ENCODE measurements around the gene ZNF219. TPM values are rescaled to one million over a fixed set of nuclear protein-coding genes. Genes with fewer than 3 reads are reported as not detected.

The ZNF219 gene
- total and polyA plus RNA-seq, 7 experiments from 2014 or later = 2.3 to 22.1 (median 6.5) TPM

- no peak overlapping the region for H3K4me3 ChIP-seq (ENCODE audit: low read length)
- Mint-ChIP-seq H3K27ac (peak overlapping the region in 3 of 9 donors; percentile 10 to 85 (median 67)), H3K4me3 (no peak overlapping the region), H3K4me1 (peaks cover 14 to 25% (median 20%) of the 10 kb centered on the region in 7 donors), H3K36me3 (no peaks in the 10 kb centered on the region), H3K9me3 (peaks cover 0 to 5% (median 0%) of the 10 kb centered on the region in 11 donors), H3K27me3 (peaks cover 0 to 3% (median 0%) of the 10 kb centered on the region in 5 donors)
- intact Hi-C loops (cut with micrococcal nuclease) = loop anchor here in 1 of 2 donors (10.0 kb wide), 1 partner anchor 1501 kb away; the partner anchor contains the start of gene DAD1
- no peaks in the 10 kb centered on the region for H3K9me3 ChIP-seq (ENCODE audit: control insufficient read depth in 2 of 3, low read length in 3 of 3)
- no peak for ATAC-seq
- H3K27ac ChIP-seq (ENCODE audit: low read depth, low read length) = no peak overlapping the region
- no peaks in the 10 kb centered on the region for H3K36me3 ChIP-seq (ENCODE audit: control insufficient read depth in 2 of 3, insufficient read depth in 3 of 3, low read length in 3 of 3)
- CTCF ChIA-PET = interaction anchor here (0.9 kb wide), 1 partner anchor 69 kb away, joined by 3 read pairs; no protein-coding TSS in a partner anchor
- POLR2A ChIA-PET = interaction anchor here (0.7 to 1.2 kb wide), 3 partner anchors 17 to 61 kb away, joined by 3 to 4 read pairs (median 3); partner anchors contain the start of gene TMEM253
- H3K4me1 ChIP-seq (ENCODE audit: control insufficient read depth in 2 of 2, insufficient read depth in 2 of 2, low read length in 2 of 2) = peaks cover 13 to 15% of the 10 kb centered on the region in 2 donors
- no peak for DNase-seq
- H3K27me3 ChIP-seq (ENCODE audit: control insufficient read depth in 2 of 2, insufficient read depth in 2 of 2, low read length in 2 of 2) = no peaks in the 10 kb centered on the region
These were observed 14.7 kb downstream of the ZNF219 start for GRCh38 chr14:21083565-21084325.

- Mint-ChIP-seq H3K9me3 (no peaks in the 10 kb centered on the region), H3K4me3 (no peak overlapping the region), H3K4me1 (peaks cover 3 to 11% (median 7%) of the 10 kb centered on the region in 7 donors), H3K27ac (peak overlapping the region in 1 of 9 donors; percentile 62), H3K36me3 (no peaks in the 10 kb centered on the region), H3K27me3 (peaks cover 0 to 4% (median 0%) of the 10 kb centered on the region in 5 donors)
- H3K4me3 ChIP-seq (ENCODE audit: low read length) = no peak overlapping the region
- ChIA-PET POLR2A (no interaction called here), CTCF (no interaction called here)
- intact Hi-C loops (cut with micrococcal nuclease) = loop anchor here in 1 of 2 donors (10.0 kb wide), 1 partner anchor 1503 kb away; the partner anchor contains the start of gene DAD1
- H3K27me3 ChIP-seq (ENCODE audit: control insufficient read depth in 2 of 2, insufficient read depth in 2 of 2, low read length in 2 of 2) = no peaks in the 10 kb centered on the region
- ATAC-seq = no peak
- no peak for DNase-seq
- no peak overlapping the region for H3K27ac ChIP-seq (ENCODE audit: low read depth, low read length)
- no peaks in the 10 kb centered on the region for H3K9me3 ChIP-seq (ENCODE audit: control insufficient read depth in 2 of 3, low read length in 3 of 3)
- H3K4me1 ChIP-seq (ENCODE audit: control insufficient read depth in 2 of 2, insufficient read depth in 2 of 2, low read length in 2 of 2) = no peaks in the 10 kb centered on the region
- no peaks in the 10 kb centered on the region for H3K36me3 ChIP-seq (ENCODE audit: control insufficient read depth in 2 of 3, insufficient read depth in 3 of 3, low read length in 3 of 3)
These were observed 16.8 kb downstream of the ZNF219 start for GRCh38 chr14:21081521-21082142.

DNA sequence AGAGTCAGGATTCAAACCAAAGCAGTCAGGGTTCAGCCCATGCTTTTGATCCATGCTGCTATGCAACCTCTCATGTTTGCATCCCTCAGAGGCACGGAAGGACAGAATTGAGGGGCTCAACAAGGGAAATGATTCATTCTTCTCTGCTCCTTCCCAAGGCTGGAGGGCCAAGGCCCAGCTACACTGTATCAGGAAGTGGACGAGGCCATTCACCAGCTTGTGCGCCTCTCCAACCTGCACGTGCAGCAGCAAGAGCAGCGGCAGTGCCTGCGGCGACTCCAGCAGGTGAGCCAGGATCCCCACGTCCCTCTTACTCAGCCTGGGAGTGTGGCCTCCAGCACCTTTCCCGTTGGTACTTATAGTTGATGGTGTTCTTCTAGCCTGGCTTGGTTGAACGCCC lies 19.7 kb downstream of the ZNF219 start:
- Mint-ChIP-seq H3K27me3 (peaks cover 0 to 9% (median 0%) of the 10 kb centered on the region in 5 donors), H3K36me3 (no peaks in the 10 kb centered on the region), H3K4me1 (no peaks in the 10 kb centered on the region), H3K27ac (no peak overlapping the region), H3K9me3 (no peaks in the 10 kb centered on the region), H3K4me3 (no peak overlapping the region)
- CTCF ChIA-PET = interaction anchor here (1.3 kb wide), 1 partner anchor 10 kb away, joined by 3 read pairs; no protein-coding TSS in a partner anchor
- H3K9me3 ChIP-seq (ENCODE audit: control insufficient read depth in 2 of 3, low read length in 3 of 3) = no peaks in the 10 kb centered on the region
- DNase-seq (no peak), ATAC-seq (no peak)
- intact Hi-C loops (cut with micrococcal nuclease) = no loop called here
- H3K4me3 ChIP-seq (ENCODE audit: low read length) = no peak overlapping the region
- no peaks in the 10 kb centered on the region for H3K36me3 ChIP-seq (ENCODE audit: control insufficient read depth in 2 of 3, insufficient read depth in 3 of 3, low read length in 3 of 3)
- no peak overlapping the region for H3K27ac ChIP-seq (ENCODE audit: low read depth, low read length)
- POLR2A ChIA-PET = no interaction called here
- H3K27me3 ChIP-seq (ENCODE audit: control insufficient read depth in 2 of 2, insufficient read depth in 2 of 2, low read length in 2 of 2) = no peaks in the 10 kb centered on the region
- no peaks in the 10 kb centered on the region for H3K4me1 ChIP-seq (ENCODE audit: control insufficient read depth in 2 of 2, insufficient read depth in 2 of 2, low read length in 2 of 2)

- intact Hi-C loops (cut with micrococcal nuclease) = no loop called here
- H3K4me3 Mint-ChIP-seq = no peak overlapping the region
- ChIA-PET CTCF (no interaction called here), POLR2A (no interaction called here)
- no peaks in the 10 kb centered on the region for H3K9me3 ChIP-seq (ENCODE audit: control insufficient read depth in 2 of 3, low read length in 3 of 3)
- peaks cover 0 to 2% of the 10 kb centered on the region in 2 donors for H3K27me3 ChIP-seq (ENCODE audit: control insufficient read depth in 2 of 2, insufficient read depth in 2 of 2, low read length in 2 of 2)
- H3K27me3 Mint-ChIP-seq = peaks cover 4 to 13% (median 4%) of the 10 kb centered on the region in 5 donors
- peaks cover 0 to under 1% (median 0%) of the 10 kb centered on the region in 11 donors for H3K9me3 Mint-ChIP-seq
- no peak overlapping the region for H3K27ac Mint-ChIP-seq
- H3K36me3 Mint-ChIP-seq = no peaks in the 10 kb centered on the region
- no peak overlapping the region for H3K27ac ChIP-seq (ENCODE audit: low read depth, low read length)
- H3K4me1 Mint-ChIP-seq = peaks cover 0 to 1% (median 0%) of the 10 kb centered on the region in 7 donors
- H3K4me3 ChIP-seq (ENCODE audit: low read length) = no peak overlapping the region
- DNase-seq (no peak), ATAC-seq (no peak)
- H3K36me3 ChIP-seq (ENCODE audit: control insufficient read depth in 2 of 3, insufficient read depth in 3 of 3, low read length in 3 of 3) = no peaks in the 10 kb centered on the region
- no peaks in the 10 kb centered on the region for H3K4me1 ChIP-seq (ENCODE audit: control insufficient read depth in 2 of 2, insufficient read depth in 2 of 2, low read length in 2 of 2)
These were observed 20.2 kb downstream of the ZNF219 start for GRCh38 chr14:21078287-21078686.

DNA sequence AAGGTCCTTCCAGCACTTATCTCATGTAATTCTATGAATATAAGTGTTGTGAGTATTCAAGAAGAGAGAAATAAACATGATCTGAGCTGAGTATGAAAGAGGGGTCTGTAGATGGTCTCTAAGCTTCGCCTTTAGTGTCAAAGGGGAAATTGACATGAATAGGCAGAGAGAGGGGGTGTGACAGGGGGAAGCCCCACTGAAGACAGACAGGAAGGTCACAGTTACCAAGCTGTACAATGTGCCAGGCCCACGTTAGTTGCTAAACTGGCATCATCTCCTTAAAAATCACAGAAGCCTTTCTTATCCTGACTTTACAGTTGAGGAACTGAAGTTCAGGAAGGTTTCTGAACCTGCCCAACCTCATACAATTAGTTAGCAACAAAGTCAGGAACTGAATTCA lies 20.8 kb downstream of the ZNF219 start:
- no peaks in the 10 kb centered on the region for H3K4me1 ChIP-seq (ENCODE audit: control insufficient read depth in 2 of 2, insufficient read depth in 2 of 2, low read length in 2 of 2)
- Mint-ChIP-seq H3K9me3 (peaks cover 0 to 1% (median 0%) of the 10 kb centered on the region in 11 donors), H3K4me3 (no peak overlapping the region), H3K27ac (no peak overlapping the region), H3K36me3 (no peaks in the 10 kb centered on the region), H3K27me3 (peaks cover 6 to 17% (median 8%) of the 10 kb centered on the region in 5 donors), H3K4me1 (peaks cover 0 to 3% (median 0%) of the 10 kb centered on the region in 7 donors)
- H3K27ac ChIP-seq (ENCODE audit: low read depth, low read length) = no peak overlapping the region
- H3K27me3 ChIP-seq (ENCODE audit: control insufficient read depth in 2 of 2, insufficient read depth in 2 of 2, low read length in 2 of 2) = peaks cover 0 to 4% of the 10 kb centered on the region in 2 donors
- no peak overlapping the region for H3K4me3 ChIP-seq (ENCODE audit: low read length)
- H3K9me3 ChIP-seq (ENCODE audit: control insufficient read depth in 2 of 3, low read length in 3 of 3) = no peaks in the 10 kb centered on the region
- ATAC-seq (no peak), DNase-seq (no peak)
- no peaks in the 10 kb centered on the region for H3K36me3 ChIP-seq (ENCODE audit: control insufficient read depth in 2 of 3, insufficient read depth in 3 of 3, low read length in 3 of 3)
- intact Hi-C loops (cut with micrococcal nuclease) = no loop called here
- POLR2A ChIA-PET = no interaction called here
- CTCF ChIA-PET = no interaction called here

- no peak overlapping the region for H3K4me3 Mint-ChIP-seq
- H3K36me3 Mint-ChIP-seq = no peaks in the 10 kb centered on the region
- H3K9me3 Mint-ChIP-seq = peaks cover 0 to 1% (median 0%) of the 10 kb centered on the region in 11 donors
- POLR2A ChIA-PET = no interaction called here
- peaks cover 5 to 10% of the 10 kb centered on the region in 2 donors for H3K4me1 ChIP-seq (ENCODE audit: control insufficient read depth in 2 of 2, insufficient read depth in 2 of 2, low read length in 2 of 2)
- intact Hi-C loops (cut with micrococcal nuclease) = no loop called here
- peaks cover 19 to 35% (median 25%) of the 10 kb centered on the region in 5 donors for H3K27me3 Mint-ChIP-seq
- peaks cover 13 to 14% of the 10 kb centered on the region in 2 donors for H3K27me3 ChIP-seq (ENCODE audit: control insufficient read depth in 2 of 2, insufficient read depth in 2 of 2, low read length in 2 of 2)
- H3K27ac Mint-ChIP-seq = no peak overlapping the region
- H3K36me3 ChIP-seq (ENCODE audit: control insufficient read depth in 2 of 3, insufficient read depth in 3 of 3, low read length in 3 of 3) = no peaks in the 10 kb centered on the region
- H3K9me3 ChIP-seq (ENCODE audit: control insufficient read depth in 2 of 3, low read length in 3 of 3) = no peaks in the 10 kb centered on the region
- no peak for ATAC-seq
- no peak for DNase-seq
- CTCF ChIA-PET = no interaction called here
- H3K4me3 ChIP-seq (ENCODE audit: low read length) = no peak overlapping the region
- H3K4me1 Mint-ChIP-seq = peaks cover 4 to 18% (median 15%) of the 10 kb centered on the region in 7 donors
- no peak overlapping the region for H3K27ac ChIP-seq (ENCODE audit: low read depth, low read length)
These were observed 22.6 kb downstream of the ZNF219 start for GRCh38 chr14:21075719-21076437.
